OCI-LY7 (cell line): ENCODE results near the gene RALB. TPM values are rescaled to one million over a fixed set of nuclear protein-coding genes. Genes with fewer than 3 reads are reported as not detected.

Experiments used
- BruUV-seq: library from RNA; stranded (reverse); fragments of 400-500 nt; replicated peaks from 2 replicates; lab custom pipeline; 2021; lab: Mats Ljungman, UMichigan
- CTCF ChIA-PET: fragments of 300-600 bp; sonication (Branson Sonifier 250); formaldehyde crosslinking; loops from one replicate; lab custom pipeline; 2022; ENCODE audit warnings: antibody characterized with exemption; ENCODE audit not compliant: unreplicated experiment; lab: Charles Lee
- POLR2A ChIA-PET: fragments of 300-600 bp; sonication (Branson Sonifier 250); formaldehyde crosslinking; loops from one replicate; lab custom pipeline; 2022; ENCODE audit warnings: antibody characterized with exemption; lab: Charles Lee
- DNase-seq: peaks from one replicate; pipeline ENCODE4 v3.0.0-alpha.2; 2015; ENCODE audit warnings: low spot score
- H2AFZ ChIP-seq: fragments of 200-600 bp; sonication (generic), shearing (Covaris generic); 2 replicates; pipeline ENCODE4 v1.6.1; 2014; ENCODE audit warnings: mild to moderate bottlenecking, antibody characterized with exemption, low read length, moderate library complexity
- H3K27ac ChIP-seq: fragments of 200-600 bp; sonication (generic); 2 replicates; pipeline ENCODE4 v1.5.1; 2014; ENCODE audit warnings: mixed run types, low read depth, mild to moderate bottlenecking, moderate library complexity, low read length, inconsistent platforms; ENCODE audit not compliant: poor library complexity, severe bottlenecking
- H3K36me3 ChIP-seq: fragments of 200-600 bp; sonication (generic); 2 replicates; pipeline ENCODE4 v1.6.1; 2014; ENCODE audit warnings: mild to moderate bottlenecking, antibody characterized with exemption, low read length, moderate library complexity, mixed read lengths; ENCODE audit not compliant: insufficient read depth
- H3K4me1 ChIP-seq: fragments of 200-600 bp; sonication (generic); 2 replicates; pipeline ENCODE4 v1.5.1; 2014; ENCODE audit warnings: mild to moderate bottlenecking, low read length; ENCODE audit not compliant: insufficient read depth, poor library complexity, severe bottlenecking
- H3K4me2 ChIP-seq: fragments of 200-600 bp; sonication (generic); 2 replicates; pipeline ENCODE4 v1.6.1; 2014; ENCODE audit warnings: mild to moderate bottlenecking, low read length
- H3K4me3 ChIP-seq: fragments of 200-600 bp; sonication (generic); 2 replicates; pipeline ENCODE4 v1.5.1; 2014; ENCODE audit warnings: mild to moderate bottlenecking, low read depth, low read length; ENCODE audit not compliant: poor library complexity, severe bottlenecking
- H3K79me2 ChIP-seq: fragments of 200-600 bp; sonication (generic); 2 replicates; pipeline ENCODE4 v1.6.1; 2016; ENCODE audit warnings: low read depth, mild to moderate bottlenecking, low read length, moderate library complexity, mixed read lengths; ENCODE audit not compliant: insufficient read depth
- H3K9me2 ChIP-seq: fragments of 200-600 bp; sonication (generic); 2 replicates; pipeline ENCODE4 v1.6.1; 2016; ENCODE audit warnings: mild to moderate bottlenecking, low read length, mixed read lengths; ENCODE audit not compliant: insufficient read depth
- H3K9me3 ChIP-seq: fragments of 200-600 bp; sonication (generic); 2 replicates; pipeline ENCODE4 v1.6.1; 2014; ENCODE audit warnings: mild to moderate bottlenecking, mixed run types, low read length, mixed read lengths
- H4K20me1 ChIP-seq: fragments of 200-600 bp; sonication (generic); 2 replicates; pipeline ENCODE4 v1.6.1; 2014; ENCODE audit warnings: mild to moderate bottlenecking, antibody characterized with exemption, low read length, moderate library complexity, mixed read lengths; ENCODE audit not compliant: insufficient read depth
- EZH2phosphoT487 ChIP-seq: fragments of 200-600 bp; sonication (generic); IDR thresholded peaks from 2 replicates; pipeline ENCODE4 v1.6.1; 2018; ENCODE audit warnings: low read depth, borderline replicate concordance, mild to moderate bottlenecking, mixed run types, antibody characterized with exemption, low read length, moderate library complexity, mixed read lengths
- intact Hi-C: fragments of 100-400 bp; cut with micrococcal nuclease; formaldehyde crosslinking; loops from one replicate; pipeline ENCODE4 v1.10.0; 2022; ENCODE audit not compliant: unreplicated experiment
- small RNA-seq: library from RNA; depleted of rRNA; stranded (forward); fragments of <200 nt; gene quantifications from one replicate; pipeline ENCODE3, GENCODE V24; 2014
- total RNA-seq, 2 experiments: library from RNA; depleted of rRNA in 1 of 2; stranded (reverse); fragments of >200 nt in 1 of 2; shearing (Covaris generic) in 1 of 2; gene quantifications; 2 replicates each; pipeline ENCODE4 v1.2.3, GENCODE V29; 2014 to 2022
- TF ChIP-seq, protein P1 (sequence below): fragments of 200-600 bp; sonication (generic); conservative IDR thresholded peaks from 2 replicates; pipeline ENCODE4 v1.5.1; 2014; ENCODE audit warnings: mild to moderate bottlenecking, antibody characterized with exemption, low read length, moderate library complexity, mixed read lengths

RALB gene
- total RNA-seq, 2 experiments from 2014 or later = 16.2 to 23.6 TPM

DNA sequence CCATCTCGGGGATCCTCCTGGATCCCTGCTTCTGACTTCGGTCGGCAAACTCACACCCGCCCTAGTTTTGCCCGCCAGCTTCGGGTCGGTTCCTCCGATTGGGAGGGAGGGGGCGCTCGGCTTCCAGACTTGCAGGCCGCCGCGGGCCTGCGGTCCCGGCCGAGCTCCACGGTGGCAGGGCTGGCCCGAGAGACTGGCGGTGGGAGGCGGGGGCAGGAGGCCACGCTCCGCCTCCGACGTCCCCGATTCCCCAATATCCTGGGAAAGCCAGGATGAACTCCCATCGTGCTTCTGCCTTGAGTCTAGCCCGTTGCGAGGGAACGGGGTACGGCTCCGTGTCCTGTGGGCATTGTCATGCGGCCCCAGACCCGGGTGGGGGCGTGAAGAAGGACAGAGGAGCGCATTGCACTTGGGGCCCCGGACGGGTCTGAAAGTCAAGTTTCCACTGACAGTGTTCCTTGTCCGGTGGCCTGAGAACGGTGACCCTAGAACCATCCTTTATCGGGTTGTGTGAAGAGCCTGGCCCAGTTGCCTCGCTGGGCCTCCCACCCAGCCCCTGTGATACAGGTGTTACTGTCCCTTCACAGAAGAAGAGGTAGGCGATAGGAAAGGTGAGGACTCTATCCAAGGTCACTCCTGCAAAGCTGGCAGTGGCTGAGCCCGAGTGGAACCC lies 90.9 kb downstream of the RALB start:
- no peak overlapping the region for H2AFZ ChIP-seq

More for the DNA sequence above, 90.9 kb downstream of the RALB start:
- ChIA-PET POLR2A (no interaction called here), CTCF (no interaction called here)
- no TSS peak for BruUV-seq
- no peak overlapping the region for H3K4me2 ChIP-seq
- no peak overlapping the region for H3K27ac ChIP-seq
- H3K36me3 ChIP-seq = no peaks in the 10 kb centered on the region
- H3K4me3 ChIP-seq = no peak overlapping the region
- intact Hi-C loops = loop anchor here (1.0 to 5.0 kb wide), 2 partner anchors 178 to 334 kb away; no protein-coding TSS in a partner anchor
- DNase-seq = peak; percentile 5
- TF ChIP-seq, protein P1, sequence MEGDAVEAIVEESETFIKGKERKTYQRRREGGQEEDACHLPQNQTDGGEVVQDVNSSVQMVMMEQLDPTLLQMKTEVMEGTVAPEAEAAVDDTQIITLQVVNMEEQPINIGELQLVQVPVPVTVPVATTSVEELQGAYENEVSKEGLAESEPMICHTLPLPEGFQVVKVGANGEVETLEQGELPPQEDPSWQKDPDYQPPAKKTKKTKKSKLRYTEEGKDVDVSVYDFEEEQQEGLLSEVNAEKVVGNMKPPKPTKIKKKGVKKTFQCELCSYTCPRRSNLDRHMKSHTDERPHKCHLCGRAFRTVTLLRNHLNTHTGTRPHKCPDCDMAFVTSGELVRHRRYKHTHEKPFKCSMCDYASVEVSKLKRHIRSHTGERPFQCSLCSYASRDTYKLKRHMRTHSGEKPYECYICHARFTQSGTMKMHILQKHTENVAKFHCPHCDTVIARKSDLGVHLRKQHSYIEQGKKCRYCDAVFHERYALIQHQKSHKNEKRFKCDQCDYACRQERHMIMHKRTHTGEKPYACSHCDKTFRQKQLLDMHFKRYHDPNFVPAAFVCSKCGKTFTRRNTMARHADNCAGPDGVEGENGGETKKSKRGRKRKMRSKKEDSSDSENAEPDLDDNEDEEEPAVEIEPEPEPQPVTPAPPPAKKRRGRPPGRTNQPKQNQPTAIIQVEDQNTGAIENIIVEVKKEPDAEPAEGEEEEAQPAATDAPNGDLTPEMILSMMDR = peak; percentile 62
- TF ChIP-seq EZH2phosphoT487 = no peak
- no peaks in the 10 kb centered on the region for H4K20me1 ChIP-seq
- no peaks in the 10 kb centered on the region for H3K9me2 ChIP-seq
- H3K4me1 ChIP-seq = no peaks in the 10 kb centered on the region
- no peaks in the 10 kb centered on the region for H3K9me3 ChIP-seq
- H3K79me2 ChIP-seq = no peaks in the 10 kb centered on the region

Small RNA genes within 50 kb of the gene (small RNA-seq; reads per million reads assigned to genes)
- gene MTND4LP14 = not detected

Other genes with a start within 250 kb of the RALB start
- 5.6 and 7.0 TPM in 2 replicates for gene EPB41L5, start 239.8 kb upstream of the RALB start, total RNA-seq (2014; rRNA removed; shearing (Covaris generic))
- gene EPB41L5, start 239.8 kb upstream of the RALB start, total RNA-seq (2022) = 13.1 and 14.1 TPM in 2 replicates
- 28.7 and 30.2 TPM in 2 replicates for gene TMEM185B, start 29.5 kb upstream of the RALB start, total RNA-seq (2014; rRNA removed; shearing (Covaris generic))
- gene TMEM185B, start 29.5 kb upstream of the RALB start, total RNA-seq (2022) = 21.4 and 24.4 TPM in 2 replicates
- gene INHBB, start 93.3 kb downstream of the RALB start, total RNA-seq (2014; rRNA removed; shearing (Covaris generic)) = not detected in 2 replicates
- not detected in 2 replicates for gene INHBB, start 93.3 kb downstream of the RALB start, total RNA-seq (2022)